ENCODE measurements around the gene GNB4.

- no peak for TF ChIP-seq TAF1 (IDR thresholded peaks at IDR 0.05; ENCODE audit: low read depth, low read length)
- TF ChIP-seq POLR2A (IDR thresholded peaks at IDR 0.05; ENCODE audit: low read depth, low read length), result no peak
- TF ChIP-seq POLR2AphosphoS5 (IDR thresholded peaks at IDR 0.05; ENCODE audit: low read depth, low read length), result no peak
- TF ChIP-seq SPI1 (IDR thresholded peaks at IDR 0.05; ENCODE audit: low read depth, low read length), result no peak
- no peak for TF ChIP-seq POU2F2 (IDR thresholded peaks at IDR 0.05; ENCODE audit: low read depth, low read length)
Measured at GRCh38 chr3:179410999-179411398, 40.3 kb downstream of the GNB4 start.
